PC-9 (cell line): Measurements from ENCODE around the gene CRACDL. TPM values are rescaled to one million over a fixed set of nuclear protein-coding genes. Genes with fewer than 3 reads are reported as not detected.

Source experiments
- BruUV-seq: library from RNA; stranded (reverse); fragments of 400-500 nt; replicated peaks from 2 replicates; lab custom pipeline; 2021; lab: Mats Ljungman, UMichigan
- CTCF ChIA-PET: fragments of 300-600 bp; sonication (Branson Sonifier 250); formaldehyde crosslinking; loops from one replicate; lab custom pipeline; 2022; ENCODE audit warnings: antibody characterized with exemption; lab: Charles Lee
- POLR2A ChIA-PET: fragments of 300-600 bp; sonication (Branson Sonifier 250); formaldehyde crosslinking; loops from one replicate; lab custom pipeline; 2022; ENCODE audit warnings: antibody characterized with exemption; ENCODE audit not compliant: unreplicated experiment; lab: Charles Lee
- DNase-seq, 2 experiments: peaks; one replicate each; pipeline versions ENCODE4 v3.0.0 to v3.0.0-alpha.2; 2015 to 2022; ENCODE audit warnings: mixed read lengths in 1 of 2
- H2AFZ ChIP-seq: fragments of 200-600 bp; sonication (generic); 2 replicates; pipeline ENCODE4 v1.8.1; 2017; ENCODE audit warnings: antibody characterized with exemption
- H3F3A ChIP-seq: fragments of 200-600 bp; sonication (generic); 2 replicates; pipeline ENCODE4 v1.8.1; 2017; ENCODE audit warnings: antibody characterized with exemption, mild to moderate bottlenecking, low read depth; ENCODE audit not compliant: insufficient read depth
- H3K27ac ChIP-seq: fragments of 200-600 bp; sonication (generic); 2 replicates; pipeline ENCODE4 v1.6.1; 2016; ENCODE audit warnings: mixed run types
- H3K27me3 ChIP-seq: fragments of 200-600 bp; sonication (generic); 2 replicates; pipeline ENCODE4 v1.6.1; 2016; ENCODE audit warnings: low read depth, mixed run types; ENCODE audit not compliant: insufficient read depth
- H3K36me3 ChIP-seq: fragments of 200-600 bp; sonication (generic); 2 replicates; pipeline ENCODE4 v1.6.1; 2016; ENCODE audit warnings: low read depth, mixed run types
- H3K4me1 ChIP-seq: fragments of 200-600 bp; sonication (generic); replicated peaks from 2 replicates; pipeline ENCODE4 v1.6.1; 2016; ENCODE audit warnings: mixed run types; ENCODE audit not compliant: insufficient read depth
- H3K4me2 ChIP-seq: fragments of 200-600 bp; sonication (generic); 2 replicates; pipeline ENCODE4 v1.6.1; 2017; ENCODE audit warnings: mixed run types
- H3K4me3 ChIP-seq: fragments of 200-600 bp; sonication (generic); 2 replicates; pipeline ENCODE4 v1.6.1; 2016; ENCODE audit warnings: mixed run types
- H3K79me2 ChIP-seq: fragments of 200-600 bp; sonication (generic); 2 replicates; pipeline ENCODE4 v1.6.1; 2017; ENCODE audit warnings: low read depth, mixed run types
- H3K9me2 ChIP-seq: fragments of 200-600 bp; sonication (generic); 2 replicates; pipeline ENCODE4 v1.8.1; 2017; ENCODE audit warnings: mild to moderate bottlenecking; ENCODE audit not compliant: insufficient read depth
- H3K9me3 ChIP-seq: fragments of 200-600 bp; sonication (generic); 2 replicates; pipeline ENCODE4 v1.8.1; 2016; ENCODE audit warnings: low read depth; ENCODE audit not compliant: insufficient read depth
- H4K20me1 ChIP-seq: fragments of 200-600 bp; sonication (generic); 2 replicates; pipeline ENCODE4 v1.8.1; 2017; ENCODE audit not compliant: insufficient read depth
- CTCF ChIP-seq: fragments of 200-600 bp; sonication (generic); conservative IDR thresholded peaks from 2 replicates; pipeline ENCODE4 v1.6.1; 2017; ENCODE audit warnings: mixed run types, antibody characterized with exemption, mild to moderate bottlenecking, moderate library complexity
- EZH2 ChIP-seq: fragments of 200-600 bp; sonication (generic); IDR thresholded peaks from 2 replicates; pipeline ENCODE4 v1.8.0; 2017; ENCODE audit warnings: antibody characterized with exemption, low read depth
- intact Hi-C: fragments of 100-400 bp; cut with micrococcal nuclease; formaldehyde crosslinking; loops from one replicate; pipeline ENCODE4 v1.10.0; 2022; ENCODE audit not compliant: unreplicated experiment
- total RNA-seq: library from RNA; stranded (reverse); gene quantifications from 2 replicates; pipeline ENCODE4 v1.2.3, GENCODE V29; 2021

CRACDL gene
- total RNA-seq, 1 experiment from 2014 or later = 33.7 TPM

- Histone ChIP-seq H3K36me3 (no peaks in the 10 kb centered on the region), H2AFZ (no peak overlapping the region), H3K9me3 (no peaks in the 10 kb centered on the region), H3K4me3 (no peak overlapping the region), H3K4me1 (no peaks in the 10 kb centered on the region), H3K9me2 (no peaks in the 10 kb centered on the region), H3K27me3 (no peaks in the 10 kb centered on the region), H3K4me2 (no peak overlapping the region), H3K27ac (no peak overlapping the region), H4K20me1 (no peaks in the 10 kb centered on the region), H3F3A (no peaks in the 10 kb centered on the region; the same call in 1 of the 2 replicates), H3K79me2 (no peaks in the 10 kb centered on the region)
- intact Hi-C loops = no loop called here
- no peak for DNase-seq
- ChIA-PET POLR2A (no interaction called here), CTCF (no interaction called here)
- TF ChIP-seq CTCF (no peak), EZH2 (no peak)
- BruUV-seq = no TSS peak
Observed at GRCh38 chr2:98893911-98894321, 42.1 kb downstream of the CRACDL start.

- ChIA-PET POLR2A (no interaction called here), CTCF (no interaction called here)
- no TSS peak for BruUV-seq
- 0 out of 2 replicates have a peak, but pooled peaks cover 1% of the 10 kb centered on the region for H3K9me3 ChIP-seq
- no peak overlapping the region for H2AFZ ChIP-seq
- H3K27ac ChIP-seq = no peak overlapping the region
- intact Hi-C loops = no loop called here
- H3F3A ChIP-seq = no peaks in the 10 kb centered on the region; the same call in 1 of the 2 replicates
- TF ChIP-seq EZH2 = no peak
- no peak for TF ChIP-seq CTCF
- no peak overlapping the region for H3K4me3 ChIP-seq
- H3K9me2 ChIP-seq = no peaks in the 10 kb centered on the region
- H3K4me1 ChIP-seq = no peaks in the 10 kb centered on the region
- H3K79me2 ChIP-seq = no peaks in the 10 kb centered on the region
- H3K4me2 ChIP-seq = no peak overlapping the region
- no peaks in the 10 kb centered on the region for H3K36me3 ChIP-seq
- H3K27me3 ChIP-seq = no peaks in the 10 kb centered on the region
- DNase-seq = no peak
- H4K20me1 ChIP-seq = no peaks in the 10 kb centered on the region
Observed at GRCh38 chr2:98892871-98893270, 43.2 kb downstream of the CRACDL start.

- no peak overlapping the region for H3K4me2 ChIP-seq
- TF ChIP-seq CTCF (no peak), EZH2 (no peak)
- H3K4me1 ChIP-seq = no peaks in the 10 kb centered on the region
- H2AFZ ChIP-seq = no peak overlapping the region
- H3K9me2 ChIP-seq = no peaks in the 10 kb centered on the region
- no peaks in the 10 kb centered on the region; the same call in 1 of the 2 replicates for H3F3A ChIP-seq
- ChIA-PET CTCF (no interaction called here), POLR2A (interaction anchor here (0.6 kb wide), 1 partner anchor 10 kb away, joined by 3 read pairs; no protein-coding TSS in a partner anchor)
- no peak overlapping the region for H3K4me3 ChIP-seq
- no peaks in the 10 kb centered on the region for H3K79me2 ChIP-seq
- H3K36me3 ChIP-seq = no peaks in the 10 kb centered on the region
- H4K20me1 ChIP-seq = no peaks in the 10 kb centered on the region
- BruUV-seq = no TSS peak
- H3K27me3 ChIP-seq = no peaks in the 10 kb centered on the region
- H3K9me3 ChIP-seq = peaks cover 5% of the 10 kb centered on the region; the same call in 1 of the 2 replicates
- H3K27ac ChIP-seq = no peak overlapping the region
- no peak for DNase-seq
- intact Hi-C loops = no loop called here
Observed at GRCh38 chr2:98891591-98891990, 44.4 kb downstream of the CRACDL start.
